ENCODE measurements around the gene CFAP69.

CFAP69 gene, protein sequence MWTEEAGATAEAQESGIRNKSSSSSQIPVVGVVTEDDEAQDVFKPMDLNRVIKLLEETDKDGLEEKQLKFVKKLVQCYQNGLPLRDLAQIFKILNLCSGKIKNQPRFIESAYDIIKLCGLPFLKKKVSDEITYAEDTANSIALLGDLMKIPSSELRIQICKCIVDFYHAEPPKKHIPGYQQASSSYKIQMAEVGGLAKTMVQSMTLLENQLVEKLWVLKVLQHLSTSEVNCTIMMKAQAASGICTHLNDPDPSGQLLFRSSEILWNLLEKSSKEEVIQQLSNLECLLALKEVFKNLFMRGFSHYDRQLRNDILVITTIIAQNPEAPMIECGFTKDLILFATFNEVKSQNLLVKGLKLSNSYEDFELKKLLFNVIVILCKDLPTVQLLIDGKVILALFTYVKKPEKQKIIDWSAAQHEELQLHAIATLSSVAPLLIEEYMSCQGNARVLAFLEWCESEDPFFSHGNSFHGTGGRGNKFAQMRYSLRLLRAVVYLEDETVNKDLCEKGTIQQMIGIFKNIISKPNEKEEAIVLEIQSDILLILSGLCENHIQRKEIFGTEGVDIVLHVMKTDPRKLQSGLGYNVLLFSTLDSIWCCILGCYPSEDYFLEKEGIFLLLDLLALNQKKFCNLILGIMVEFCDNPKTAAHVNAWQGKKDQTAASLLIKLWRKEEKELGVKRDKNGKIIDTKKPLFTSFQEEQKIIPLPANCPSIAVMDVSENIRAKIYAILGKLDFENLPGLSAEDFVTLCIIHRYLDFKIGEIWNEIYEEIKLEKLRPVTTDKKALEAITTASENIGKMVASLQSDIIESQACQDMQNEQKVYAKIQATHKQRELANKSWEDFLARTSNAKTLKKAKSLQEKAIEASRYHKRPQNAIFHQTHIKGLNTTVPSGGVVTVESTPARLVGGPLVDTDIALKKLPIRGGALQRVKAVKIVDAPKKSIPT

DNA sequence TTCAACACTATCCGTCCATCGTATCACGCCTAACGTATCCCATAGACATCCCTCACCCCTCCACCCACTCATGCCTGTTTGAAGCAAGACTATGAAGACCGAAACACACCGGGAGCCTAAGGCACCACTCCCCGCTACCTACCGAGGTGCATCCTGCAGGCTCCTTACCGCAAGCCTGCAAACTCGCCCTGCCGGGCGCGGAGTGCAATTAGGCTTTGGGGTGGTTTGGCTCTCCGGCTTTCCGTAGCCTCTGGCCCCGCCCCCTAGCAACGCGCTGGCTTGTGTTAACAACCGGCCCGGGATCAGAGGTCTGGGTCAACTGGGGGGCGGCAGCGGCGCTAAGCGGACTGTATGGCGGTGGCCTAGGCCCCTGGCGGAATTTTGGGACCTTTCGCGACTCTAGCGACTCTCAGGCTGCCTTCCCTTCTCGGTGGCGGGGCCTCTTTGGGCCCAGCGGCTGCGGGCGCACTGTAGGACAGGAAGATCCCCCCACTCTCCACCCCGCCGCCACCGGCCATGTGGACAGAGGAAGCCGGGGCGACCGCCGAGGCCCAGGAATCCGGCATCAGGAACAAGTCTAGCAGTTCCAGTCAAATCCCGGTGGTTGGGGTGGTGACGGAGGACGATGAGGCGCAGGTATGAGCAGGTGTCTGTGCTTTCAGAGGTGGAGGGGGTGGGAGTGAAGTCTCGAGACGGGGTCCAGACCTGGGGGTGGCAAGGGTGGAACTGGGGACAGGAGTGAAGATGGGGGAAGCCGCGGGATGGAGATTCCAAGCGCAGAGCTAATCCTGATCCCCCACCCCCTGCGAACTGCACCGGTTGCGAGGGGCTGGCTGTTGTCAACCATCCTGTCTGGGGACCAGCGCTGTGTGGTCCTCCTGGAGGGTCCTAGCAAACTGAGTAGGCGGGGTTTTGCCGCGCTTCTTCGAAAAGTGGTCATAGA, at the start of gene CFAP69:
Gene CFAP69, plus strand, starts transcription at position 266 of the 943 bp plus-strand sequence. Its CDS starts 251 bp downstream, at position 517.
- peak; percentile 82 for DNase-seq

DNA sequence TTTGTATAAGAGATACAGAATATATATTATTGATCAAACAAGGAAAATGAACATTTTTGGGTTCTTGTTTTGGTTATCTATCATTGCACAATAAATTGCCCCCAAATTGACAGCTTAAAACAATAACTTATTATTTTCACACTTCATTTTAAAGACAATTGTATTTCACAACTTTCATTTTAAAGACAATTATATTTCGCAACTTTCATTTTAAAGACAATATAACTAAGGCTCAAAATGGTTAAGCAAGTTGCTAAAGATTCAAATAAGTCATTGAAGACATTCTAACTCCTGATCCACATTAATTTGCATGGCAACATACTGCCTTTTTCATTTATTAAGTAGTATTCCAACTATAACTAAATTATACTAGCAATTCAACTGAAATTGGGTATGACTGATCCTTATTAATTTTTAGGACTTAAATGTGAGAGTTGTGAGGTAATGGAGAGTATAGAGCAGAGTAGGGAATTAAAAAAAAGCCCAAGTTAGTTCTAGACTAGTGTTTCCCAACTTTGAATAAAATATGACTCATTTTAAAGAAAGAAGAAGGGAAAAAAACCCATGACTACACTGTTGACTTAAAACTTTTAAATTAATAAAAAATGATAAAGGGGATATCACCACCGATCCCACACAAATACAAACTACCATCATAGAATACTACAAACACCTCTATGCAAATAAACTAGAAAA, 43.3 kb upstream of the CFAP69 start:
- no peak for DNase-seq

DNA sequence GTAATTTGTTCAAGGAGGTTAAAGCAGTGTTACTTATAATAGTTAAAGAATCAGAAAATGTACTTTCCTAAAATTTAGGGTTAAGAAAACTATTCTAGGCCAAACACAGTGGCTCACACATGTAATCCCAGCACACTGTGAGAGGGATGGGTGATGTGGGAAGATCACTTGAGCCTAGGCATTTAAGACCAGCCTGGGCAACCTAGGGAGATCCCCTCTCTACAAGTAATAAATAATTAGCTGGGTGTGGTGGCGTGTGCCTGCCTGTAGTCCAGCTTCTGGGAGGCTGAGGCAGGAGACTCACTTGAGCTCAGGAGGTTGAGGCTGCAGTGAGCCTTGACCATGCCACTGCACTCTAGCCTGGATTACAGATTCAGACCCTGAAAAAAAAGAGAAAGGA, 37.0 kb upstream of the CFAP69 start:
- DNase-seq: no peak

DNA sequence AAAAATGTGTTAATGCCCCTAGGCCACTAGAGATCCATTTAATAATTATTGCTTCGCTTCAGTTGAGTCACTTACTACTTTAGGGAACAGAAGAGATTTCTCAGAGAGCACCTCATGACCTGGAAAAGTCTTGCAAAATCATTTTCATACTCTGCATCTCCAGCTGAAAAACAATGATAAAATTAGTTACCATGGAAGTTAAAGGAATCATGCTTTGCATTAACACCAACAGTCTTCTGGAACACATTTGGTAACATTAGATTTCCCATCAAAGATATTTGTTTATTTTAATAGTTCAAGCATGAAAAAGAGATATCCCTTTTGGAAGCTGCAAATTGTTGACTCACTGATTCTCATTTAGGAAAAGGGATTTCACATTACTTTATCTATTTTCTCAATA, 35.2 kb upstream of the CFAP69 start:
- no peak for DNase-seq

DNA sequence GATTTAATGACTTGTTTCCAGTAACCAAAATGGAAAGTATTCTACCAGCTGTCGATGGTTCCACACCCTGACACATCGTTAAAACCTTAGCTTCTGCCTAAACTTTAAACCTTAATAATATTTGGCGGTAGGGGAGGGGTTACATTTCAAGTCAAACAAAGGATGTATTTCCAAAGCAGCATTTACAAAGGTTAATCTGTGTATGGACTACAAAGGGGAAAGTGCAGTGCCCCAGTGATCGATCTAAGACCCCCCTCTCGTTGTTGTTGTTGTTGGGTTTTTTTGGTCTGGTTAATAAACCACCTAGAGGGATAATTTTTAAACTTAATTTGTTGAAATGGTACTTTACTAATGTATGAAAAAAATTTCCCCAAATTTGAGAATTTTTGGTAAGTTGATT, 34.5 kb upstream of the CFAP69 start:
- DNase-seq: no peak

DNA sequence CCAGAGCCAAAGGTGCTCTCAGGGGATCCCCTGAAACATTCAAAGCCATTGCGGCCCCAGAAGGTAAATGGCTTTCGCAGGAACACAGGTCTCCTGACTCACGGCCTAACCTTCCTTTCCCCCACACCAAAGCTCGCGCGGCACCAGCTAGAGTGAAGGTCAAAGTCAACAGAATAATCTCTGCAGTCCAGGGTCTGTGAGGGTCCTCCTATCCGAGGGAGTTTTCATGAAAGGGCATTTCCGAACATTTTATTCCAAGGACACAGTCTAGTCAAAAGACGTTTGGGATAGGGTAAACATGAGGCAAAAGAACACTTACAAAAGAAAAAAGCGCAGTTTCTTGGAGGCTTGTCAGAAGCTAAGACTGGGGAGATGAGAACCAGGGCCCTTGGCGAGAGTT, 34.0 kb upstream of the CFAP69 start:
- no peak for DNase-seq

DNA sequence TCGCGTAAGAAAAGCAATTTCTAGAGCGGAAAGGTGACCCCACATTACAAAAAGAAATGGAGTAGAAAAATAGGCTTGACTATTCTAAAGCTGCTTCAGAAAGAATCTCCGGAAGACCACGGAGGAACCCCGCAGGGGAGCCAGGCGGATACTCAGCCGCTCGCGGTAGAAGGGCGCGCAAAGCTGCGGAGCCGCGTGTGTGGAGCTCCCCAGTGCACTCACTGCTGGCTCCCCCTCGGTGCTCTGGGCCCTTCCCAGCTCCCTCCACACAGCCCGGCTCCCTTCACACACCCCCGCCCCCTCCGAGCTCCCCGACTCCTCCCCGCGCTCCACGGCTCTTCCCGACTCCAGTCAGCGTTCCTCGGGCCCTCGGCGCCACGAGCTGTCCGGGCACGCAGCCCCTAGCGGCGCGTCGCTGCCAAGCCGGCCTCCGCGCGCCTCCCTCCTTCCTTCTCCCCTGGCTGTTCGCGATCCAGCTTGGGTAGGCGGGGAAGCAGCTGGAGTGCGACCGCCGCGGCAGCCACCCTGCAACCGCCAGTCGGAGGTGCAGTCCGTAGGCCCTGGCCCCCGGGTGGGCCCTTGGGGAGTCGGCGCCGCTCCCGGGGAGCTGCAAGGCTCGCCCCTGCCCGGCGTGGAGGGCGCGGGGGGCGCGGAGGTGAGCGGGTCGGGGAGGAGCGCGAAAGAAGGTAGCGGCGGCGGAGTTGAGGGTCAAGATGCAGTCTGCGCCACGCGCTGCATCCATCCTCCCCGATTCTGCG, 33.4 kb upstream of the CFAP69 start, which contains the start of gene STEAP2:
Gene STEAP2, plus strand, starts transcription at position 350 of the 758 bp plus-strand sequence. CDS start 13,343 bp downstream, outside the sequence.
- DNase-seq: no peak

DNA sequence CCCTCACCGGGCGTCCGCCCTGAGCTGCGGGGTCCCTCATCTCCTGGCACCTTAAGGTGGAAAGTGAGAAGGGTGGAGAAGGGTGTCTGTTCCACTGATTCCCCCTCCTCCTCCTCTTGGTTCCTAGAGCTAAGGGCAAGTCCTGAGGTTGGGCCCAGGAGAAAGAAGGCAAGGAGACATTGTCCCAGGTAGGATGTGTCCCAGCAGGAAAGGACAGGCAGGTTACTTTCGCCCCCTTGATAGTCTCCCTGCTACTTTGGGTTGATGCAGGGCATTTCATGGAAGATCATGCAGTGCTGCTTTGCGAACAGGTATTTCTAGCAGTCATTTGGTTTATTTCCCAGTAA, 32.9 kb upstream of the CFAP69 start:
- DNase-seq: no peak

DNA sequence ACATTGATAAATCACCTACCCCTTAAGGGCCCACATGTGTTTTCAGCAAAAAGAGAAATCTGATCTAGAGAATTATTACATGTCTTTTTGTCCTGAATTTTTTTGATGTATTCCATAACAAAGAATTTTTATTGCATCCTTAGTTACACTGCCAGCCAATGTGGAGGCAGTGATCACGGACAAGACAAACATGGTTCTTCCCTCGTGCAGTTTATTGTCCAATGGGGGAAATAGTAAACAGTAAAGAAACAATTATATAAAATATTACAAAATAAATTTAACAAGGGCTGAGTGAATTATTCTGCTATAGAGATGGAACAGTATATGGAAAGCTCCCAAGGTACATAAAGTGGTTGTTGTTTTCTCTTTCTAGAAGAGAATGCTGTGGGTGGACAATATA, 31.5 kb upstream of the CFAP69 start:
- no peak for DNase-seq

DNA sequence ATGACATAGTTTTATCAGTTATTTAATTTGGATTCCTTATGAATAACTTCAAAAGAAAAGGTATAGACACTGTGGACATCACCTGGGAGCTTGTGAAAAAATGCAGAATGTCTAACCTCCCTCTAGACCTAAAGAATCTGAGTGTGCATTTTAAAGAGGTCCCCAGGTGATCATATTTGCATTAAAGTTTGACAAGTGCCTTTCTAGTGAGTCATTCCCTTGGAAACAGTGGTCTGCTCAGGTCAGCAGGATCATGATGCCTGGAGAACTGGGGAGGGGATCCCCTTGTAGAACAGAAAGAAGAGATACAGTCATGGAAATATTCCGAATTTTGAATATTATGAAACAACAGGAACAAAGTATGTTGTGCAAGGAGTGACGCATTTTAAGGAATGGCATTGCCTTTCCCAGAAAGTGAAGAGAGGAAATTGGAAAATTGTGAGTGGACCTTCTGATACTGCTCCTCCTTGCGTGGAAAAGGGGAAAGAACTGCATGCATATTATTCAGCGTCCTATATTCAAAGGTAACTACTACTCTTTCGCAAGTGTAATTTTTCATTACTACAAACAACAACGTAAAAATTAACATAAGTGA, 28.8 kb upstream of the CFAP69 start:
- no peak for DNase-seq

DNA sequence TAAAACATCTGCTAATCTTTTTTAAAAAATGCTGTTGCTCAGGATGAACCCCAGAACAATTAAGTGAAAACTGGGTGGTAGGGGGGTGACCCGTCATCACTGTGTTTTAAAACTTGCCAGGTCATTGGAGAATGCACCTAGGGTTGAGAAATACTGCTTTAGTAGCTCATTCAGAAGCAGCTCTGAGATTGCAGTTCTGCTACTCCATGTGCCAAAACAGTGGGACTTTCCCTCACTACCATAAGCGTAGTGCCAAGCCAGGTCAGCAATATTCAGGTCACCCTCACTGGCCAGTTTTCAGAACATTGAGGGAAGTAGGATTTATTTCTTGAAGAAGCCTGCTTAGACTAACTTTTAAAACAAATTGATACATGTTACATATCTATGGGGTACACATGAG, 28.2 kb upstream of the CFAP69 start:
- no peak for DNase-seq

DNA sequence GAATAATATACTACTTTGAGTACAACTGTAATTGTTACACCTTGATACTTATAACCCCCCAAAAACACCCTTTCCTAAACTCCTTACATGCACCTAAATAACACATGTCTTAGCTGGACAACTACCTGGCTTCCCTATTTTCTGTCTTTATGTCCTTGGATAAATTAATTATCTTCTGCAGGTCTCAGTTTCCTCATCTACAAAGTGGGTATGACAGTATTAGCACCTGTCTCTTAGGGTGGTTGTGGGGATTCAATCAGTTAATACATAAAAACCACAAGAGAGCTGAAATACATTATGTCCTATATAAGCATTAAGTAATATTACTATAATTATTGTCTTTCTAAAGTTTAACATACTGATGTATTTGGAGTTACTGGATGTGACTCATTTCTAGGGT, 22.6 kb upstream of the CFAP69 start:
- DNase-seq: no peak

DNA sequence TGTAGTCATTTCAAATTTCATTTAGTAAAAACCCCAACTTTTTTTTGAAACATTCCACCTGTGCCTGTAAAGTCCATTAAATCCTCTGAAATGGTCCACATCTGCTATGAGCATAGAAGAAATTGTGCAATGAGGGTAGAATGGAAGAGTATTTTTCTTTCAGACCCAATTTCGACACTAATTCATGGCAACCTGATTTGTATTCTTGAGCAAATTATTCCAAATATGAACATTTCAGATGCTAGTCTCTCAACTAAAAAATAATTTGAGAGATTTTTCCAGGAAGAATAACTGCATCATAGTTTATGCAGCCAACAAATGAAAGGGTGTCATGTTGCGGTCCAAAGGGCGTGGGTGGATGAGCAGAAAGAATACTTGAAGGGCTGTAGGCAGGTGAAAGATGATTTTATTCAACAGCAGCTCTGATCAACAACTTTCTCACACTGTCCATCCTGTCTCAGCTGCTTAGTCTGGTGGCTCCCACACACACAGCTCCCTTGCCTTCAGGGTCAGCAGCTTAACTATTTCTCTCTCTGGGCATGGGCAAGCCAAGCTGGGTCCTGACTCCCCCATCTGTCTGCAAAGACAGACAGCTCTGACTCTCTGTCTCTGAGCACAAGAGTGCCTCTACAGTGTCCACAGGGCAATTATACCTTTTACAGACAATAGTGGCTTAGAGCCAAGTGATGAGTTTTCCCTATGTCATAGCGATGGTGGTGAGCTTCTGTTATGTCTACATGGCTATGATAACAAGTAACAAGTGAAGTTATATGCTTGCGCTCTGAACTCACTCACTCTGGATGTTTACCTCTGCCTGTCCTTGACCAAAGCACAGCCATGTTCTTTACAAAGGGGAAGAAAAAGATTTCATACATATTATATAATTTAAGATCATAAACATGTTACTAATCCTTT, 21.9 kb upstream of the CFAP69 start:
- DNase-seq: no peak

DNA sequence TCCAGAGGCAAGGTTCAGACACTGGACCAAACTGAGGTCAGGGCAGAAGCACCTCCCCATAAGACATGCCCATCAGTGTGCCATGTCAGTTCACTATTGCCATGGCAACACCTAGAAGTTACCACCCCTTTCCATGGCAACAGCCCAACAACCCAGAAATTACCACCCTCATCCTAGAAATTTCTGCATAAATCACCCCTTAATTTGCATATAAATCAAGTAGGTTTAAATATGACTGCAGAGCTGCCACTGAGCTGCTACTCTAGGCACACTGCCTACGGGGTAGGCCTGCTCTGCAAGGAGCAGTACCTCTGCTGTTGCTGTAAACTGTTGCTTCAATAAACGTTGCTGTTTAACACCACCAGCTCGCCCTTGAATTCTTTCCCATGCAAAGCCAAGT, 20.8 kb upstream of the CFAP69 start:
- no peak for DNase-seq

DNA sequence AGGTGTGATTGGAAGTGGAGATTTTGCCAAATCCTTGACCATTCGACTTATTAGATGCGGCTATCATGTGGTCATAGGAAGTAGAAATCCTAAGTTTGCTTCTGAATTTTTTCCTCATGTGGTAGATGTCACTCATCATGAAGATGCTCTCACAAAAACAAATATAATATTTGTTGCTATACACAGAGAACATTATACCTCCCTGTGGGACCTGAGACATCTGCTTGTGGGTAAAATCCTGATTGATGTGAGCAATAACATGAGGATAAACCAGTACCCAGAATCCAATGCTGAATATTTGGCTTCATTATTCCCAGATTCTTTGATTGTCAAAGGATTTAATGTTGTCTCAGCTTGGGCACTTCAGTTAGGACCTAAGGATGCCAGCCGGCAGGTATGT, 19.8 kb upstream of the CFAP69 start:
- no peak for DNase-seq

DNA sequence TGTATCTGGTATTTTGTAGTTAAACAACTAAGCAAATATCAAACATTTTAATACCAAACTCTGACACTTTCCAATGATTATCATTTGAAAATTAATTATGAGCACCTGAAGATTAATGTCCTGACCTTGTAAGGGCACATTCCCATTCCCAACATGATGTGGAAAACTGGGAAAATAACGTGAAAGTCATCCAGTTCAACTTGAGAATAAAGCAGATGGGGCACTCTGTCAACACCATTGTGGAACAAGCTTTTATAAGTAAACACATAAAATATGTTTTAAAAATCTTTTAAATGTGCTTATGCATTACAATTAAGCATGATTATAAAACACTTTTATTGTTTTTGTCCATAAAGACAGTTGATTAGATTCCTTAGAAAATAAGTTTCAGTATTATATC, 19.4 kb upstream of the CFAP69 start:
- no peak for DNase-seq

DNA sequence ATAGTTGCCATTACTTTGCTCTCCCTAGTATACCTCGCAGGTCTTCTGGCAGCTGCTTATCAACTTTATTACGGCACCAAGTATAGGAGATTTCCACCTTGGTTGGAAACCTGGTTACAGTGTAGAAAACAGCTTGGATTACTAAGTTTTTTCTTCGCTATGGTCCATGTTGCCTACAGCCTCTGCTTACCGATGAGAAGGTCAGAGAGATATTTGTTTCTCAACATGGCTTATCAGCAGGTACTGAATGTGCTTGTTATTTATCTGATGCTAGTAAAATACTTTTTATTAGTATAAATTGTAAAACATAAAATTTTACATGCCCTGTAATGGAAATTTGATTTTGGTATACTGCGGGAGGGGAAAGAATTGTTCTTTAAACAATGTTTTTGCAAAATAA, 17.7 kb upstream of the CFAP69 start:
- DNase-seq: no peak

DNA sequence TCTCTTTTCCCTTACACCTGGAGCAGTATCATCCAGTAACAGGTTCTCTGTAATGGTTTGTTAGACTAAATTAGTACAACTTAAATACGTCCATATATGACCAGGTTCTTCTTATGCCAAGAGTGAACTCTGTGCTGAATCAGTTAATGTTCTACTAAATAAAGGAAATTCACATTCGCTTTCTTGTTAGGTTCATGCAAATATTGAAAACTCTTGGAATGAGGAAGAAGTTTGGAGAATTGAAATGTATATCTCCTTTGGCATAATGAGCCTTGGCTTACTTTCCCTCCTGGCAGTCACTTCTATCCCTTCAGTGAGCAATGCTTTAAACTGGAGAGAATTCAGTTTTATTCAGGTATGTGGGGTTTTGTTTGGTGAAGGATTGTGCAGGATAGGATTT, 15.3 kb upstream of the CFAP69 start:
- no peak for DNase-seq

DNA sequence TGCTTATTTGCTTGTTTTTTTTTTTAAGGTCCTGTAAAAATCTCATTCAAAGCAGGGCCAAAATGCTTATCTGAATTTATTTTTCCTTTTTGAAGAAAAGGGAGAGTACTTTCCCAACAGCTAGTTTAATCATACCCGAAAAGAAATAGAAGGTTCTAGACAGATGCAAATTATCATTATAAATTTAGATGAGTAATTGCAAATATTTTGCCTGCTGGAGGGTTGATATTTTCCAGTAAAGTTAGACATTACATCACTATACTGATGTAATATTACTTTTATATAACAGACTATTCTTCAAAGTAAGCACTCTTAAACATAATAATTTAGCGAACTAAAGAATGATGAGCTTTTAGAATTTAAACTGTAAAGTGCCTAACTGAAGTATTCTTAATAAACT, 14.1 kb upstream of the CFAP69 start:
- no peak for DNase-seq

DNA sequence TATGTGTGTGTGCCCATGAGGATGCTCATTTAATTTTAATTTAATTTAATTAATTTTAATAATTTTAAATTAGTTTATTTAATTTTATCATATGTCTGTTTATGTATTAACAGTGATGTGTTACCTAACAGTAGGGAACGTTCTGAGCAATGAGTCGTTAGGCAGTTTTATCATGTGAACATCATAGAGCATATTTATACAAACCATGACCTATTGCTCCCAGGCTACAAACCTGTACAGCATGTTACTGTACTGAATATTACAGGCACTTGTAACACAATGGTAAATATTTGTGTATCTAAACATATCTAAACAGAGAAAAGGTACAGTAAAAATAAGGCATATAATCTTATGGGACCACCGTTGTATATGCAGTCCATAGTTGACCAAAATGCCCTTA, 13.7 kb upstream of the CFAP69 start:
- no peak for DNase-seq

All from CD4-positive, alpha-beta T cell treated with Interleukin-15 for 1 hour (primary cell).